Right lobe of liver (tissue), 4 donors: ENCODE data around the gene ZNF558.

Experiments used
- CTCF ChIP-seq, 4 donors: fragments of 200-600 bp in 3 of 4; fragments of 450-650 bp in 1 of 4; IDR thresholded peaks; one replicate each; pipeline versions ENCODE4 v1.5.1 to v1.8.0; 2016 to 2022; ENCODE audit warnings: antibody characterized with exemption in 4 of 4, mild to moderate bottlenecking in 2 of 4
- POLR2A ChIP-seq: fragments of 450-650 bp; IDR thresholded peaks from one replicate; pipeline ENCODE4 v1.6.1; 2017; ENCODE audit warnings: antibody characterized with exemption, mild to moderate bottlenecking
- donor health status: DM: no; HTN: no; CAD: no.
- donor health status: DM: no; HTN: no; CAD: no.
- donor health status: DM: no; HTN: yes; CAD: no.

DNA sequence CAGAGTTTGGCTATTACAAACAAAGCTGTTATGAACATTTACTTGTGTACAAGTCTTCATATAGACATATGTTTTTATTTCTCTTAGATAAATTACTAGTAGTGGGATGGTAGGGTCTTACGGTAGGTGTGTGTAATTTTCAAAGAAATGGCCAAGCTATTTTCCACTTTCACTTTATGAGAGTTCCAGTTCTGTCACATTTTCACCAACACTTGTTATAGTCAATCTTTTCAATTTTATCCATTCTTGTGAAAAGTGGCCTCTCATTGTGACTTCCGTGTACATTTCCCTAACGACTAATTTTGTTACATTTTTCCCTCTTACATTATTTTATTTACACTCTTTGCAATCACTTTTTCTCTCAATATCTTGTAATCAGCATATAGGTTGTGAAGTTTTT lies 18.4 kb upstream of the ZNF558 start:
- TF ChIP-seq CTCF (IDR thresholded peaks at IDR 0.05) = no peak
- no peak for TF ChIP-seq POLR2A
